SH-SY5Y (cell line): ENCODE results near the gene MAPKAPK2.

Source experiments
- GATA2 ChIP-seq: IDR thresholded peaks from 2 replicates; pipeline ENCODE4 v1.6.1; 2011; ENCODE audit warnings: mild to moderate bottlenecking, low read depth, low read length
- GATA3 ChIP-seq: IDR thresholded peaks from 2 replicates; pipeline ENCODE4 v1.6.1; 2011; ENCODE audit warnings: low read depth, mild to moderate bottlenecking, low read length, moderate library complexity

GRCh38 chr1:206672011-206672688 lies 12.6 kb upstream of the MAPKAPK2 start:
- no peak for TF ChIP-seq GATA3
- no peak for TF ChIP-seq GATA2
